Renal cortical epithelial cell (primary cell): ENCODE measurements around the gene KCNQ1. TPM values are rescaled to one million over a fixed set of nuclear protein-coding genes. Genes with fewer than 3 reads are reported as not detected.

Experiments
- DNase-seq: peaks from one replicate; pipeline ENCODE4 v3.0.0-alpha.2; 2011; ENCODE audit warnings: low read depth
- total RNA-seq: library from RNA; depleted of rRNA; stranded (reverse); fragments of >200 nt; gene quantifications from 2 replicates; pipeline ENCODE4 v1.2.3, GENCODE V29; 2014

Gene KCNQ1
- total RNA-seq, 1 donor from 2014 or later = 1.1 TPM

GRCh38 chr11:2716376-2717095 is 271.7 kb downstream of the KCNQ1 start:
- DNase-seq = no peak

- no peak for DNase-seq
Measured at GRCh38 chr11:2717561-2718325, 272.9 kb downstream of the KCNQ1 start.

- DNase-seq = no peak
Measured at GRCh38 chr11:2718817-2719438, 274.1 kb downstream of the KCNQ1 start.

DNA sequence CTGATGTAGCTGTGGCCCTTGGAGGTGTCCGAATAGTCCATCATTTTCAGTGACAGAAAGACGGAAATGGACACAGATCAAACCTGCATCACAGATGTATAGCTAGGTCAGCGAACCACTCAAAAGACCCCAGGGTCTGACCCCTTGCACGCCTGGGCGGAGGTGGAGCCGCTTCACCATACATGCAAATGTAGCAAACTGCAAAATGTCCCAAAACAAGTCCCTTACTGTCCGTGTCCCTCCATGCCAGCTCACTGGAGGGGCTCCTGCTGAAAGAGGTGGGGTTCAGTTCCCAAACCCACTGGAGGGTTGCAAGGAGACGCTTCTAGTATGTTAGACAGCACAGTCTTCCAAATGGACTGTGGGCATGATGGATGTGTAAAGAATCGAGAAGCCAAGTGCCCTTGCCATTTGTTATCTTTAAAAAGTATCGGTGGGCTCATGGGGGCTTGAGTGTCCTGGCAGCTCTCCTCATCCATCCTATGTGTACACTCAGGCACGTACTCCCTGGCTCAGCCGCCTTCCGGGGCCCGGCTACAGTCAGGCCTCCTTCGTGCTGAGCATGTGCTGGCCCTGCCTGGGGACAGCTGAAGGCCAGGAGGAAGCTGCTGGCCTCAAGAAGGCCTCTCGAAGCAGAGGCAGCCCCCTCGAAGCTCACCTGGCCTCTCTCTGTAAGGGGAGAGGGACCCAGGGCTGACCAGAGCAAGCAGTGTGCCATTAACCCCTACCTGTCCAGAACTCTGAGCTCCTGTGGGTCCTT is 275.2 kb downstream of the KCNQ1 start:
- DNase-seq = no peak

- no peak for DNase-seq
Measured at GRCh38 chr11:2721210-2721916, 276.6 kb downstream of the KCNQ1 start.

DNA sequence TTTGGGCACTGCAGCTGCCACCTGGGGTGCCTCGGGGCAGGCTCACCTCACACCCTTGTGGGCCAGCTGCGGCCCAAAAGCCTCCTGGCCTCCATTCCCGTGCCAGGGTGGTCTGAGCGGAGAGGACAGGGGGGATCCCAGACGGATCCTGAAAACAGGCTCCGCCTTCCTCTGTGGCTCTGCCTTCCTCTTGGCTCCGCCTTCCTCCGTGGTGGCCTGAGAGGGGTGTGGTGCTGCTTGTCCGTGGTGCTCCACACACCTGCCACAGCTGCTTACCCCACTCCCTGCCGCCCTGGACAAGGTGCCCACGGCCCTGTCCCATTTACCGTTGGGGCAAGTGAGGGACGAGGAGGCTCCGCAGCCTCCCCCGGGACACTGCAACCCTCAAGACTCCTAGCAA is 278.1 kb downstream of the KCNQ1 start:
- no peak for DNase-seq

- no peak for DNase-seq
Measured at GRCh38 chr11:2724104-2724503, 279.3 kb downstream of the KCNQ1 start.

DNA sequence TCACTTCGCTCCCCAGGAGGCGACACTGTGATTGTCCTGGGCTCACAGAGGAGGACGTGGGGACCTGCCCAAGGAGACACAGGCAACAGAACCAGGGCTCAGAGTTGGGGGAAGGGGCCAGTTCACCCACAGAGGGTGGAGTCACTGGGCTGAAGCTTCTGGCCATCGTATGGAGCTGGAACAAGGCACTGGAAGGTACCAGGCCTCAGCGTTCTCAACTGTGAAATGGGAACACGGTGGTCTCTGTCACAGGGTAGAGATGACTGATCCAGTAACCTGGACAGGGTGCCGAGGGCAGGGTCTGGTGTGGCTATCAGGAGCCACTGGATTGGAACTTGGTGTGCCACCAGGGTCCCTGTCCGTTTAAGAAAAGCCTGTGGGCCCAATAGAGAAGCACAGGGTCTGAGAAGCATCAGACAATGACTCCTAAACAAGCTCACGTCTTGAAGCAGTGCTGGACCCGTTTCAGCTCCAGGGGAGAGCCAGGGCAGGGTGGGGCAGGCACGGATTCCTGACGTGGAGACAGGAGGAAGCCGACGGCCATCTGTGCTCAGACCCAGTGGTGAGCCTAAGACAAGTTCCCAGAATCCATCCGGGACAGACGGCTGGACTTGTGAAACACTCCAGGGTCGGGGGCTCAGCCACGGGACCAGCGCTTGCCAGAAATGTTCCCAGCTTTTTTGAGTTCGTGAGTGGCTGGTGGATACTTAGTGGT is 280.0 kb downstream of the KCNQ1 start:
- DNase-seq = no peak

DNA sequence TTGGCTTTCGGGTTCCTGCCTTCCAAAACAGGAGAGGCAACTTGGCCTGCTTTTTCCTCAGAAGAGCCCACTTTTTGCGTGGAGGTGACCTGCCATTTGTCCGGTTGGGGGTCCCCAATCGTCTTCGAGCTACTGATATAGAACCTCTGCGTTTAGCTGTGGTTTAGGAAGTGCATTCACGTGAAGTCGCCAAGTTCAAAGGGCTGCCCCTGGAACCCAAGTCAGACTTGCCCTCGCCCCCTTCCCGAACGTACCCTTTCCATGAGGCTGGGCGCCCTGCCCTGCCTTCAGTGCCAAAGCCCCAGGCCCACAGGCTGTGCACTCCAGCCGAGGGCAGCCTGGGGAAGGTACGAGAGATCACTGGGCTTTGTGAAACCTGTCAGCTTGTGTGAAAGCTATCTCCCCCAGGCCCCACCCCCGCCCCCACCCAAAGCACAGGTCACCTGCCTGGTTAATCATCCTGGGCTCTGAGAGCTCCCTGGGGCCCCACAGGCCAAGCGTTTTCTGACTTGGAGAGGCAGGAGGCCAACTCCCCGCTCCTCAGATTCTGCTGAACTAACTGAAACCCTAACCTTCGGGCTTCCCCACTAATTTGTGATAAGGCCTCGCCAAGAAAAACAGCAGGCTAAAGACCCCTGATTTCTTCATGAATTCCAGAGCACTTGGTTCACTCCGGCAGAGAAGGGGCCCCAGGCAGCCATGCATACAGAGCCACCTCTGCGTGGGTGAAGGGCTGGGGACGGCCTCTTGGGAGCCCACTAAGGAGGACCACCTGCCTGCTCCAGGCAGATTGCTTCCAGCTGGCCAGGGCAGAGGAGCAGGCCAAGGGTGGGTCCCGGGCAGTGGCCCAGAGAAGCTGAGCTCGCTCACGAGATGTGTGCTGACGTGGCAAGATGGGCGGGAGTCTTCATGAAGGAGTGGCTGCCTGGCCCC is 280.8 kb downstream of the KCNQ1 start:
- peak; percentile 52 for DNase-seq

- no peak for DNase-seq
Measured at GRCh38 chr11:2726964-2727363, 282.2 kb downstream of the KCNQ1 start.

- DNase-seq = no peak
Measured at GRCh38 chr11:2728128-2728662, 283.4 kb downstream of the KCNQ1 start.

- no peak for DNase-seq
Measured at GRCh38 chr11:2728663-2729332, 284.0 kb downstream of the KCNQ1 start.

GRCh38 chr11:2729841-2730240 is 285.0 kb downstream of the KCNQ1 start:
- DNase-seq = no peak

- DNase-seq = no peak
Measured at GRCh38 chr11:2730272-2731129, 285.7 kb downstream of the KCNQ1 start.

- DNase-seq = peak; percentile 15
Measured at GRCh38 chr11:2731130-2732125, 286.6 kb downstream of the KCNQ1 start.

GRCh38 chr11:2732261-2732939 is 287.6 kb downstream of the KCNQ1 start:
- DNase-seq = no peak
